GM18511 (cell line): ENCODE measurements around the gene B3GAT3.
"Not testable (repeated sequence)": the region's sequence is repeated elsewhere in the genome, so short reads cannot be mapped to it uniquely, and the experiment has no call there.

Source experiments
- ATAC-seq: cut with Tn5 transposase; IDR thresholded peaks from one replicate; pipeline ENCODE4 v1.9.1; 2021; ENCODE audit warnings: mild to moderate bottlenecking, moderate library complexity; ENCODE audit not compliant: unreplicated experiment

Gene B3GAT3

DNA sequence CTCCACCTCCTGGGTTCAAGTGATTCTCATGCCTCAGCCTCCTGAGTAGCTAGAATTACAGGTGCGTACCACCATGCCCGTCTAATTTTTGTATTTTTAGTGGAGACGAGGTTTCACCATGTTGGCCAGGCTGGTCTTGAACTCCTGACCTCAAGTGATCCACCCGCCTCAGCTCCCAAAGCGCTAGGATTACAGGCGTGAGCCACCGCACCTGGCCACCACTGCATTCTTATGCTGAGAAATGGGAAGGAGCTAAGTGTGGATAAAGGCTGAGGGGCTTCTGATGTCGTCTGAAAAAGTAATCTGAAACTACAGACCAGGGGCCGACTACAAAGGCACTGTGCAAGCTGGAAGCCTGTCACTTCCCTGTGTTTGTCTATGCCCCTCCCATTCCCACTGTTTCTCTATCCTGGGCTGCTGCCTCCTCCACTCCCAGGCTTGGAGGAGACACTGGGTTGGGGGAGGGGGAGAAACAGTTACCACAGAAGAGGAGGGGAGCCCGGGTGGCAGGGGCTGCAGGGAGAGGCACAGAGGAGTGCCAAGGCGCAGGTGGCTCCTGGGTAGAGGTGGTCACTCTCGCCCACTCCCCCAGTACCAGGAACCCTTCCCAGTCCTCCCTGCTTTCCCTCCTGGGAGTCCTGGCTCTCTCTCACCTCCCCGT lies 17.2 kb downstream of the B3GAT3 start:
- ATAC-seq, result no peak

DNA sequence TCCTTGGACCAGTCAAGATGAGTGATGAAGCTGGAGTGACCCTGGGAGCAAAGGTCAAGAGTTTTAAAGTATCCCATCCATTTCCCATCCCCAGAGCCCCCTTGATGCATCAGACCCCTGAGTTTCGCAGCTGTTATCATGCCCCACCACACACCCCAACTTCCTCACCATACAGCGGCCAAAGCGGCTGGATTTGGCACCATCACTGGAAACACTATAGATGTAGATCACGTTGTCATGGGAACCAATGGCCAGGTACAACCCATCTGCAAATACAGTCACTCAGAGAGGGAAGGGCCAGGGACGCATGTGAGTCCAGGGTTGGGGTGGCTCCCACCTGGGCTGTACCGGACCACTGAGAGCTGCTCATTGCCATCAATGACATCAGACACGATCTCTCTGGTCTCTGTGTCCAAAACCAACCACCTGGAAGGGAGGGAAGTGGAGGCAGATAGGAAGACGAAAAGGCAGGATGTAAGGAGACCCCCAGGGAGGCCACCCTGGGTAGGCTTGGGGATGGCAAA lies 17.9 kb downstream of the B3GAT3 start:
- ATAC-seq, result no peak

DNA sequence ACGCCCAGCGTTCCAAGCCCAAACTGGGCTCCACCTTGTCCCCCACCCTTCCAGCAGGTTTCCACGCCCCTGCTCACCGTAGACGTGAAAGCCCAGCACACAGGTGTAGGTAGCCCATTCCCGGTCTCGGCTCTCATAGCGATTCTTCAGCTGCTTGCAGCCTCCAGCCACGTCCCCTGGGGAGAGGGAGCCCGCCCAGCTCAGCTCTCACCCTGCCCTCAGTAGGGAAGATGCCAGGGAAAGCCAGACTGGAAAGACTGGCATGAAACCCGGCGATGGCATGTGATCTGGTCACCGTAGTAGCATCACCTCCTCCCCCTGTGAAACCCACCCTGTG lies 18.7 kb downstream of the B3GAT3 start:
- ATAC-seq, result no peak

DNA sequence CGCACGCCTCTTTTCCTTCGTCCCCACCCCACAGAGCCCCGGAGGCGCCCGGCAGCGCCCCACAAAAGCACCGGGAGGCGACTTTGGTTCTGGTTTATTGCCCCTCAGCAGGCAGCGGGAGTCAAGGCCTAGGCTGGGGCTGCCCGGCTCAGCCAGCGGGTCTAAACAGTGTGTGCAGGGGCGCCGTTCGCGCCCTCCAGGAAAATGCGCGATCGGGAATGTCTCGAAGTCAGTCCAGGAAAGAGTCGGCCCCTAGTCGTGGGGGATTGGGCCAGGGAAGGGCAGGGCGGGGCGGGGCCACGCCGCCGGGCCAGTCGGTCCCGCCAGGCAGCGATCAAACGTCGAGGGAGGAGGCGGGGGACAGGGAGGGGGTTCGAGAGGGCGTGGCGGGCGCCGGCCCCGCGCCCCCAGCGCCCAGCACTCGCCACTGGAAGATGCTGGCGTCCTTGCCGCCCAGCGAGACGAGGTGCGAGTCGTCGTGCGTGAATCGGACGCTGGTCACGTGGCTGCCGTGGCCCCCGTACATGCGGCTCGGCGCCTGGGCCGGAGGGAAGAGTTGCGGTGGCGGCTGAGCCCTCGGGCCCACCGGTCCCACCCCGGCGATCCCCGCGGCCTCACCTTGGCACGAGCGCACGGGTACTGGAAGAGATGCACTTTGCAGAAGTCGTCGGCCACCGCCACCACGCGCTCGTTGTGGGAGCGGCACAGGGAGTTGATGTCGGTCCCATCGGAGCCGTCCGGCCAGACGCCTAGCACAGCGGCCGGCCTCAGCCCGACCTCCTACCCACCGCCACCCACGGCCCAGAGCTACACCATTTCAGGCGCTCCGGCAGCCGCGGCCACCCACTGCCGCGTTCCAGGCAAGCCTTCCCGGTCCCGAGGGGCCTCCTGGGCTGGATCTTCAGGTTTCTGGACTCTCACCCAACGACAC lies 19.4 kb downstream of the B3GAT3 start:
- ATAC-seq, result no peak

DNA sequence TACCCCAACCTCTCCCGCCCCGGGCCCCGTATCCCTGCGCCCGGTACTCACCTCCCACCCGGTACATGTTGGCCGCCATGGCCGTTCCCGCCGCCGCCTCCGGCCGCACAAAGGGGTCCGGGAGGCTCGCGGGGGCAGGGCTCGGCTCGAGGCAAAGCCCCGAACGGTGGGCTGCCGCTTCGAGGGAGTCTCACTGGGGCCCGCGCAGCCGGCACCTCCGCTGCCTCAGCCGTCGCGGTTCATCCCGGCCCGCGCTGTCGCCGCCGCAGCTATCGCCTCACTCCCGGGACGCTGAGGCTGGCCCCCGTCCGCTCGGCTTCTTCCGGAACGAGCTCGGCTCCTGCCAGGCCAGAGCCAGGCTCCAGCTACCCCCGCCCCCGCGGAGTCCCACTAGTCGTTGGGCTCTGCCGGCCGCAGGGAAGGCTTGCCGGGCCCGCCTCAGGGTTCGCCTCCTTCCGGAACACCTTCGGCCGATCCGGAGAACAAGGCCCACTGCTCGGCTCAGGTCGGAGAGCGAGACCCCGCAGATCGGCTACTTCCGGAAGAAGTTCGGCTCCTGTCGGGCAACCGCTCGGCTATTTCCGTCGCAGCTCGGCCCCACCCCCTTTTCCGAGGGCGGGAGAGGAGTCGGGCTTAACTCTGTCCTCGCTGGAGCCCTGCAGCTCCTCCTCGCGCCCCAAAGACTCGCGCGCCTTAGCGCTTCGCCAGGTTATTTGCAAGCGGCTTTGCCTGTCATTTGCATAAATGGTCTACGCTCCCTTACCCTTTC lies 20.2 kb downstream of the B3GAT3 start, which contains the start of gene MTA2:
Gene MTA2 (minus strand): TSS at position 494 of the 769 bp plus-strand sequence. CDS start 415 bp downstream, at position 79.
- peak; percentile 83 for ATAC-seq

DNA sequence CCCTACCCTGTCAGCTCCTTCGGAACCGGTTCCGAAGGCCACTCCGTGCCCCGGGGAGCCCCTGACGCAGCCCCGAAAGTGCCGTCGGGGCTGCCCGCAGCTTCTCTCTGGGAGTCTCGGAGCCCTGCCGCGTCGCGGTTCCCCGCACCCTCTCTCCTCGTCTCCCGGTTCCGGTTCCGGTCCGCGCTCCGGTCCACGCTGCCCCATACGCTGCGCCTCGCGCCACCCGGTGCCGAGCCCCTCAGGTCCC lies 20.7 kb downstream of the B3GAT3 start:
- peak; percentile 23 for ATAC-seq

DNA sequence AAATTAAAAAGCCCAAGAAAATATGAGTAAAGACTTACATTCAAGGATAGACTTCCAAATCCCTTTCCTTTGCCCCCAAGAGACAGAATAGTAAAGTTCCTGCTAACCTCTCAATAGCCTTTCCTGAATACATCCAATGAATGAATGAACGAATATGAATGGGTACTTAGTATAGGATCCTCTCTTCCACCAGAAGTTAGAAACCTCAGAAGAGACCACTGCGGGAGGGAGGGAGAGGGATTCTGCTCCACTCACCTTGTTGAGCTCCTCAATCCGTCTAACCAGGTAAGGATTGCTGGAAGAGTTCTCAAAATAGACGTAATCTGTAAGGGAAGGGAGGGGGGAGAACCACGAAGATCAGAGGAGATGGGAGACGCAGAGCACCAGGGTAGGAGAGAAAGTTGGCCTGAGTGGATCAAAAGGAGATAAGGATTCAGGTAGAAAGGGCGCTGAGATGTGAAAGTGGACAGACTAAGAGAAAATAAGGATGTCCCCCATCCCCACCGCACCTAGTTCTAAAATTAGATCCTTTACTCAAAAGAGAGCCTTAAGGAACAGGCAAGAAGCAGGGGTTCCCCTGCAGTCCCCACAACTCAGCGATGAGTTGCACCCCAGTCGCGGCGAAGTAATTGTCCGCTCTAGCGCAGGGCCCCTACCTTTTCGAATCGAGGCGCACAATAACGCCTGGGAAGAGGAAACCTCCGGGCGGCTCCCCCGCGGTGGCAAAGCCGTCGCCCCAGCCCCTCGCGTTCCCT lies 21.2 kb downstream of the B3GAT3 start:
- no peak for ATAC-seq

DNA sequence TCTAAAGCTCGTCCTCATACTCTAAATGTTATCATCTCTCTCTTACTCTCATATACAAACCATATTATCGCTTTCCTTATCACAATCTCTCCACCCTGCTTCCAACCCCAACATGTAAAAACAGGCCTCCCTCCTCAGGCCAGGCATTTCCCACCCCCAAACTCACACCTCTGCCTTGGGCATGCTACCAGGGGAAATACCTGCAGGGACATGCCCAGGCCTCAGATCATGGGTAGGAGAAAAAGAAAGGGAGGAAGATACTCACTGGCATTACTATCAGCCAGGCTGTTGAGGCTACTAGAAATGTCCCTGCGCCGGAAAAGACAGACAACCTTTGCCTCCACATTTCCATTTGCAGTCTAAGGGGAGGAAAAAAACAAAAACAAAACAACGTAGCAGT lies 21.9 kb downstream of the B3GAT3 start:
- no peak for ATAC-seq

DNA sequence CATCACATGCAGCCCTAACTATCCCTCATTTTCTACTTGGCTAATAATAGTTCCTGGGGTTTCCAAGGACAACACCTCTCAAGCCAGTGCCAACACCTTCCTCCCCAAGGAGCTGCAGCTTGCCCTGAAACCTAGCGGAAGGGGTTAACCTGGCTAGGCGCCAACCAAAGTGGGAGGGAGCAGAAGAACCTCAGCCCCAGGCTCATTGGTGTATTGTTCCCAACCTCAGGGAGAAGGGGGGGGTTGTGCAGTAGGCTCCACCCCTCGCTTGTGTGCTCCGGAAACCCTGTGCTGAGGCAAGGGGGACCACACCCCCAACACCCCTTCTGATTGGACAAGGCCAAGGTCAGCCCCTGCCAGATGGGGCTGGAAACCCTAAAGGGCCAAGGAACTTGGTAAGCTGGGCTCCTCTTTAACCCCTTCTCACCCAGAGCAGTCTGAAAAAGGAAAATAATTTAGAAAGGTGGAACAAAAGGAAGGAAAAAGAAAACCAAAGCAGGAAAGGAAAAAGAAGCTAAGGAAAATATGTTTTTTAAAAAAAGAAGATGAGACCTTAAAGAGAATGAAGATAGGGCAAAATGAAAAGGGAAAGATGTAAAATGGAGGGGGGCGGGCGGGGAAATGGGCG lies 22.6 kb downstream of the B3GAT3 start:
- ATAC-seq, result peak; percentile 67

DNA sequence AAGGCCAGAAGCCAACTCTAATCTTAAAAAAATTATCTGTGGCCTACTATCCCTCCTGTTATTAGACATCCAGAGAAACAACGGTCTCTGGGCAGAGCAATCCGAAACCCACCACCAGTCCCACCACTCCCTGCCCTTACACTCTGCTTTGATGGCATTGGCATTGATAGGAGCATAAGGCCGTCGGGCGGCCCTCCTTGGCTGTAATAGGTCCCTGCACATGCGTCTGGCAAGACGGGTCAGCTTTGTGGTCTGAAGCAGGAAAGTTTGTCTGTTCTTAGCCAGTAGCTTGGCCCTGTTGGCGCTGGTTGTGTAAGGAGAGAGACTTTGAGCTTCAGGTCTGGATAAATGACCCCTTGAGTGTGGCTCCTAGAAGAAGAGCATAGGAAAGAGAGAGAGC lies 26.7 kb downstream of the B3GAT3 start:
- no peak for ATAC-seq

DNA sequence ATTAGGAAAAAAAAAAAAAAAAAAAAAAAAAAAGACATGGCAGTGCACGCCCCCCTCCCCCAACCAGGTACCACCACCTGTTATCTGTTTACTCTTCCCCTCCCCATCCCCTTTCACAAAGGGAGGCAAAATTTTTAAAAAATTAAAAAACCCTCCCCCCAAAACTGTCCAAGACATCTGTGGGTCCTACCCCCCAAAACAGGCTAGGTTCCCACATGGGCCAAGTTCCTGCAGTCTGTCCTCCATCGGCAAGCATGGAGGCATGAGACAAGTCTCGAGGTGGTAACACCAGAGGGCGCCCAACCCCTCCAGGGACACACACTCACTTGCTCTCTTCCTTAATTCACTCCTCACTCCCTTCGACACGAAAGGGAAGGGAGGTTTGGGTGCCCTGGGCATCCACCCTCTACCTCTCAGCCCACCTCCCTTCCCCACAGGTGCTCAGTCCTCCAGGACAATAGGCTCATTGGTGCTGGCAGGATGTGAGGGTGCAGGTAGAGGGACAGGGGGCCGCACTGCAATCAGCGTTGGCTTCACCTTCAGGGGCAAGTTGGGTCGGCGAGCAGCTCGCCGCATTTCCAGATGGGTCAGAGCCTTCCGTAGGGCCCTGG lies 28.2 kb downstream of the B3GAT3 start:
- ATAC-seq, result no peak

DNA sequence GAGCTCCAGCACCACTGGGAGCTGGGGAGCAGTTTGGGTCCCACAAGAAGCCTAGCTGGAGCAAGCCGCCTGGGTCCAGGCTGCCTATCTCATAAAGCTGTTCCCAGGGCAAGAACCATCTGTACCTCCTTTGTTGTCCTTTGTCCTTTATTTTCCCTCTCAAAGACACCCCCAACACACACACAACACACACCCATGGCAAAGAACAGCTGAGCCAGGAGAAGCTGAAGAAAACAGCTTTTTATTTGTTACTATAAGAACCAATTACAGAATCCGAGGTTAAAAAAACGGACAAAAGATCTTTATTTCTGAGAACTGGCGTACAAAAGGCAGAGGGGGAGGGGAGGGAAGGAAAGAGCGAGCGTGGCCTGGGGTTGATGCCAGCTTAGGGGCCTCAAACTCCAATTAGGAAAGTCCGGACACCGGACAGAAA lies 28.8 kb downstream of the B3GAT3 start:
- ATAC-seq, result no peak

DNA sequence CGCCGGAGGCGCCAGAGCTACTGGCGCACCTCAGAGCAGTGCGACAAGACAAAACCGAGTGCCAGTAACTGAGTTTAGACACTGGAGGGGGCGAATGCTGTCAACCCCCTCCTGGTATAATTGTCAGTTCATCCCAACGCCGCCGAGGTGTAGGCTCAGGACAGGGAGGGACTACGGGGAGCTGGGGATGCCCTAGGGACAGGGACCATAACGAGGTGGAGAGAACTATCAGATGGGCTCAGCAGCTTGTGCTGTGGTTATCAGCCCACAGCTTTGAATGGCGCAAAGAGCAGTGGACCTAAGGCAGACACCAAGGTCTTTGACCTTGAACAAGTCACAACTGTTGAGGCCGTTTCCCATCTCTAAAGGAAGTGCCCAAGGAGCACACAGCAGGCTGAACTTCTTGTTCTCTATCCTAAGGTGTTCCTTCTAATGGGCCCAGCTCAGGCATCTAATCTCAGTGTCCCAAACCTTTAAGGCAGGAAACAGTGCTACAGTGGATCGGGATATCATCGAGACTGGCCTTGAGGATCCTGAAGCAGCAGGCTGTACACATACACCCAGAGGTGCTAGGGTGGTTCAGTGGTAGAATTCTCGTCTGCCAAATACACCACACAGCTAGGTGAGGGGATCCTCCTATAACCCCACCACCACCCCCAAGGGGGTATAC lies 29.5 kb downstream of the B3GAT3 start:
- ATAC-seq, result no peak

DNA sequence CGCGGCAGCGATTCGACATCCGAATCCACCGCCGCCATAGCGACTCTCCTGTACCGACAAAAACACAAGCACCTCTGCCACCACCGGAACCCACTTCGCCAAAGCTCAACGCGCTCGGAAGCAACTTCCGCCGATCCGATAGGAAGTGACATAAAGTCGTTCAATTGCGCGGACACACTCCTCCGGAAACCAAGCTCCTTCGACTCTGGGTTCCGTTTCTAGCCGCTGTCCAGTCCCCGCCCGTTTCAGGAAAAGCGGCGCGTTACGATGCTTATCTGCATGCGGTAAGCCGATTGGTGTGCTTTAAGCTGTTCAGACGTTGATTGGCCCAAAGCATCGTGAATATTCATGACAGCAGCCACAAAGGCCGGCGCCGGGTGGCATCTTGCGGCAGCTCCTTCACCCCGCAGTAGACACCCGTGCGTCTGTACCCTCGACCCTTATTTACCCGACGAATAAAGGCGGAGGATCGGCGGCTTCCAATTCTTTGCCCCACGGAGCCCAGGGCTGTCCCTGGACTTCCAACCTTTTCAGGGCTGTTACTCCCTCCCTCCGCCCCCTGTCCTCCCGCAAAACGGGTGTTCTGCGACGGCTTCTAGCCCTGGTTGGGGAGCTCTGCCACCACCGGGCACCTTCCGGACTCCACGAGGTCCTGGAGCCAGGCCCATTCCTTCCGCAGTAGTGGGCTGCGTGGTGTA lies 30.2 kb downstream of the B3GAT3 start, which contains the start of gene TUT1:
Gene TUT1 (minus strand): TSS at position 76 of the 698 bp plus-strand sequence. CDS start 38 bp downstream, at position 38.
- peak; percentile 91 for ATAC-seq

DNA sequence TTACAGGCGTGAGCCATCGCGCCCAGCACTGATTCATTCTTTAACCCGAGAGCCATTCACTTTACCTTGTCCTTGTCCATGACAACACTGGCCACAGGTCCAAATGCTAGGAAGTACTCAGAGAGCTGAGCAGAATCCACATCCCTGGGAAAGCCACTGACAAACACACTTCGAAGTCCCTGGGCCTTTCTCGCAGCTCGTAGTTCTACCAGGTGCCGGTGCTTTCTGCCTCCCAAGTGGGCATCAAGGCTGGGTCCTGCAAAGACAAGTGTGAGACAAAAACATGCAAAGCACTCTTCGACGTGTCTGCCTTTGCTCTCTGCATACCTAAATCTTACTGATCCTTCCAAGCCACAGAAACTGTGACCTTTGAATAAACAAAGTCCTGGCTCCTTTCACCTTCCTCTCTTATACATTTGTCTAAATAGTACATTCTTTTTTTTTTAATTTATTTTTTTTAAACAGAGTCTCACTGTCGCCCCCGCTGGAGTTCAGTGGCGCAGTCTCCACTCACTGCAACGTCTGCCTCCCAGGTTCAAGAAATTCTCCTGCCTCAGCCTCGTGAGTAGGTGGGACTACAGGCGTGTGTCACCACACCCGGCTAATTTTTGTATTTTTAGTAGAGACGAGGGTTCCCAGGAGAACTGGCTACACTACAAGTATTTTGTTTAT lies 32.7 kb downstream of the B3GAT3 start:
- ATAC-seq, result no peak

DNA sequence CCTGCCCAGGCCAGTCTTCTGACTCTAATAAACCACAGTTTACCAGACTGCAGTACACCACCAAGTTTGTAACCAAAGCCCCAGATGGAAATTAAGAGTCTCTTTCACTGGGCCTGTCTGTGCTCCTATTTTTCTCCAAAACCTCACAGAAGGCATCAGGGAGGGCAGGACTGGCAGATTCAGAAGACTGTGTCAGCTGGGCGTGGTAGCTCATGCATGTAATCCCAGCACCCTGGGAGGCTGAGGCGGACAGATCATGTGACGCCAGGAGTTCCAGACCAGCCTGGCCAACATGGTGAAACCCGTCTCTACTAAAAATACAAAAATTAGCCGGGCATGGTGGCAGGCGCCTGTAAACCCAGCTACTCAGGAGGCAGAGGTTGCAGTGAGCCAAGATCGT lies 36.4 kb downstream of the B3GAT3 start:
- ATAC-seq, result not testable (repeated sequence)

DNA sequence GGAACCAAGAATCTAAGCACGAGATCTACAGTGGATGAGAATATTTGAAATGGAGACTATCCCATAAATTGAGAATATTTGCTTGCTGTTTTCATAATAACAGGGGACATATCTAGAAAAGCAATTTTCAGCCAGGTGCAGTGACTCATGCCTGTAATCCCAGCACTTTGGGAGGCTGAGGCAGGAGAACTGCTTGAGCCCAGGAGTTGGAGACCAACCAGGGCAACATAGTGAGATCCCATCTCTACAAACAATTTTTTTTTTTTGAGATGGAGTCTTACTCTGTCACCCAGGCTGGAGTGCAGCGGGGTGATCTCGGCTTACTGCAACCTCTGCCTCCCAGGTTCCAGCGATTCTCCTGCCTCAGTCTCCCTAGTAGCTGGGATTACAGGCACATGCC lies 40.1 kb downstream of the B3GAT3 start:
- ATAC-seq, result not testable (repeated sequence)
